K562 (cell line): ENCODE results near the gene ZFYVE28. TPM values are rescaled to one million over a fixed set of nuclear protein-coding genes. Genes with fewer than 3 reads are reported as not detected.
A peak's percentile ranks its signal among the peaks of the same experiment; 100 is the strongest.

Experiments
- ATF4 ChIP-seq: fragments of 450-650 bp; formaldehyde crosslinking; IDR thresholded peaks from 2 replicates; pipeline ENCODE4 v1.4.0; 2022; ENCODE audit warnings: mild to moderate bottlenecking, moderate library complexity
- ESRRB ChIP-seq: fragments of 250-450 bp; sonication (Bioruptor Pico); IDR thresholded peaks from 2 replicates; pipeline ENCODE4 v1.5.0; 2020; ENCODE audit warnings: mild to moderate bottlenecking, moderate library complexity, borderline replicate concordance
- EZH2 ChIP-seq: IDR thresholded peaks from 2 replicates; pipeline ENCODE4 v1.6.1; 2012; ENCODE audit warnings: low read depth, mild to moderate bottlenecking, inconsistent platforms, low read length, borderline replicate concordance
- L3MBTL2 ChIP-seq: fragments of 450-650 bp; IDR thresholded peaks from 2 replicates; pipeline ENCODE4 v1.6.1; 2016; ENCODE audit warnings: mild to moderate bottlenecking, moderate library complexity
- LCOR ChIP-seq: sonication (generic); formaldehyde crosslinking; IDR thresholded peaks from 2 replicates; pipeline ENCODE4 v1.8.0; 2022; ENCODE audit warnings: mild to moderate bottlenecking, missing genetic modification reagents
- NCOA4 ChIP-seq: fragments of 450-650 bp; IDR thresholded peaks from 2 replicates; pipeline ENCODE4 v1.6.1; 2018; ENCODE audit warnings: mild to moderate bottlenecking; ENCODE audit not compliant: partially characterized antibody
- NFXL1 ChIP-seq: fragments of 450-650 bp; formaldehyde crosslinking; IDR thresholded peaks from 2 replicates; pipeline ENCODE4 v1.4.0; 2021; ENCODE audit warnings: mild to moderate bottlenecking
- RBM15 ChIP-seq: fragments of 200-400 bp; formaldehyde crosslinking; IDR thresholded peaks from 2 replicates; pipeline ENCODE4 v1.6.1; 2018; ENCODE audit warnings: mild to moderate bottlenecking, low read length, moderate library complexity; ENCODE audit not compliant: insufficient read depth
- SUPT5H ChIP-seq: fragments of 450-650 bp; IDR thresholded peaks from 2 replicates; pipeline ENCODE4 v1.6.1; 2016
- TFAM ChIP-seq: fragments of 250-450 bp; sonication (Bioruptor Pico); conservative IDR thresholded peaks from 2 replicates; pipeline ENCODE4 v1.5.0; 2021; ENCODE audit warnings: mild to moderate bottlenecking, moderate library complexity
- ZEB2 ChIP-seq: fragments of 450-650 bp; IDR thresholded peaks from 2 replicates; pipeline ENCODE4 v1.6.1; 2016
- ZKSCAN1 ChIP-seq: fragments of 150-350 bp; IDR thresholded peaks from 2 replicates; pipeline ENCODE4 v1.6.1; 2016; ENCODE audit warnings: low read depth, low read length
- ZNF274 ChIP-seq: IDR thresholded peaks from 2 replicates; pipeline ENCODE4 v1.6.1; 2011; ENCODE audit warnings: low read depth, mild to moderate bottlenecking, low read length, moderate library complexity, borderline replicate concordance
- polyA plus RNA-seq, 8 experiments: library from polyadenylated mRNA; depleted of rRNA in 4 of 8; stranded (reverse) in 5 of 8; unstranded in 3 of 8; fragments of >200 nt; fragmentation: Nextera tagmentation in 2 of 8; fragmentation: Illumina TruSeq in 1 of 8; extraction: Ambion mirVana in 2 of 8; extraction: Trizol in 1 of 8; gene quantifications; 2 replicates each; pipeline versions ENCODE4 v1.2.1 to v1.2.3, GENCODE V29; 2011 to 2014; ENCODE audit warnings: inconsistent platforms in 1 of 8, missing spikeins in 1 of 8
- total RNA-seq, 7 experiments: library from RNA; depleted of rRNA in 6 of 7; stranded (reverse); fragments of >200 nt in 6 of 7; fragmentation: Illumina TruSeq in 2 of 7; extraction: Trizol in 2 of 7; gene quantifications; 2 replicates each; pipeline versions ENCODE4 v1.2.1 to v1.2.3, GENCODE V29; 2011 to 2021; ENCODE audit warnings: low replicate concordance in 1 of 7
- TF ChIP-seq, protein P1 (sequence below), 2 experiments: fragments of 450-650 bp; formaldehyde crosslinking in 1 of 2; IDR thresholded peaks; 2 replicates each; pipeline versions ENCODE4 v1.4.0 to v1.6.1; 2014 to 2020; ENCODE audit warnings: mild to moderate bottlenecking in 2 of 2, borderline replicate concordance in 1 of 2, low read depth in 1 of 2
- TF ChIP-seq, protein P2 (sequence below): fragments of 450-650 bp; IDR thresholded peaks from 2 replicates; pipeline ENCODE4 v1.6.1; 2014; ENCODE audit warnings: low read depth, mild to moderate bottlenecking, moderate library complexity, borderline replicate concordance
- TF ChIP-seq, protein P3 (sequence below): sonication (generic); formaldehyde crosslinking; IDR thresholded peaks from 2 replicates; pipeline ENCODE4 v1.5.0; 2020; ENCODE audit warnings: missing genetic modification reagents
- TF ChIP-seq, protein P4 (sequence below): sonication (generic); formaldehyde crosslinking; IDR thresholded peaks from 2 replicates; pipeline ENCODE4 v1.8.0; 2022; ENCODE audit warnings: mild to moderate bottlenecking, missing genetic modification reagents

Gene ZFYVE28
- total and polyA plus RNA-seq, 9 of the 15 experiments (the other 6 are each of a cell fraction or from before 2014, with no cell fraction given) = 1.3 to 24.8 (median 8.9) TPM

DNA sequence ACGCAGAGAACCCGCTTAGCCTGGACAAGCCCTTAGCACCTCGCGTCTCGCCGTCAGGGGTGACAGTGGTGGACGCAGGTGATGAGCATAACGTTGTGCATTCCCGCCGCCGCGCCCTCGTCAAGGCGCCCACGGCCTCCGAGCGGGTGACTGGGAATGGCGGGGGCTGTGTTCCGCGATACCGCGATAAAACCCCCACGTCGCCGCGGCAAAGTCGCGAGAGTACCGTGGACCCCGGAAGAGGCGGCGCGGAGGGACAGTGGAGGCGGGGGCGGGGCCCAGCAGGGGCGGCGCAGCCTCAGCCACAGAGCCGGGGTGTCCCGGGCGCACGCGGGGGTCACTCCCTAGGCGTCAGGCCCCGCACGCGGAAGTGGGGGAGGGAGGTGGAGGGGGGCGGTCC is 53.8 kb downstream of the ZFYVE28 start (continued):
- TF ChIP-seq, protein P1, sequence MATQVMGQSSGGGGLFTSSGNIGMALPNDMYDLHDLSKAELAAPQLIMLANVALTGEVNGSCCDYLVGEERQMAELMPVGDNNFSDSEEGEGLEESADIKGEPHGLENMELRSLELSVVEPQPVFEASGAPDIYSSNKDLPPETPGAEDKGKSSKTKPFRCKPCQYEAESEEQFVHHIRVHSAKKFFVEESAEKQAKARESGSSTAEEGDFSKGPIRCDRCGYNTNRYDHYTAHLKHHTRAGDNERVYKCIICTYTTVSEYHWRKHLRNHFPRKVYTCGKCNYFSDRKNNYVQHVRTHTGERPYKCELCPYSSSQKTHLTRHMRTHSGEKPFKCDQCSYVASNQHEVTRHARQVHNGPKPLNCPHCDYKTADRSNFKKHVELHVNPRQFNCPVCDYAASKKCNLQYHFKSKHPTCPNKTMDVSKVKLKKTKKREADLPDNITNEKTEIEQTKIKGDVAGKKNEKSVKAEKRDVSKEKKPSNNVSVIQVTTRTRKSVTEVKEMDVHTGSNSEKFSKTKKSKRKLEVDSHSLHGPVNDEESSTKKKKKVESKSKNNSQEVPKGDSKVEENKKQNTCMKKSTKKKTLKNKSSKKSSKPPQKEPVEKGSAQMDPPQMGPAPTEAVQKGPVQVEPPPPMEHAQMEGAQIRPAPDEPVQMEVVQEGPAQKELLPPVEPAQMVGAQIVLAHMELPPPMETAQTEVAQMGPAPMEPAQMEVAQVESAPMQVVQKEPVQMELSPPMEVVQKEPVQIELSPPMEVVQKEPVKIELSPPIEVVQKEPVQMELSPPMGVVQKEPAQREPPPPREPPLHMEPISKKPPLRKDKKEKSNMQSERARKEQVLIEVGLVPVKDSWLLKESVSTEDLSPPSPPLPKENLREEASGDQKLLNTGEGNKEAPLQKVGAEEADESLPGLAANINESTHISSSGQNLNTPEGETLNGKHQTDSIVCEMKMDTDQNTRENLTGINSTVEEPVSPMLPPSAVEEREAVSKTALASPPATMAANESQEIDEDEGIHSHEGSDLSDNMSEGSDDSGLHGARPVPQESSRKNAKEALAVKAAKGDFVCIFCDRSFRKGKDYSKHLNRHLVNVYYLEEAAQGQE (IDR thresholded peaks at IDR 0.05; ENCODE audit: borderline replicate concordance) = no peak
- TF ChIP-seq, protein P1 (CRISPR knock-in tag; IDR thresholded peaks at IDR 0.05; ENCODE audit: low read depth) = no peak
- TF ChIP-seq, protein P2, sequence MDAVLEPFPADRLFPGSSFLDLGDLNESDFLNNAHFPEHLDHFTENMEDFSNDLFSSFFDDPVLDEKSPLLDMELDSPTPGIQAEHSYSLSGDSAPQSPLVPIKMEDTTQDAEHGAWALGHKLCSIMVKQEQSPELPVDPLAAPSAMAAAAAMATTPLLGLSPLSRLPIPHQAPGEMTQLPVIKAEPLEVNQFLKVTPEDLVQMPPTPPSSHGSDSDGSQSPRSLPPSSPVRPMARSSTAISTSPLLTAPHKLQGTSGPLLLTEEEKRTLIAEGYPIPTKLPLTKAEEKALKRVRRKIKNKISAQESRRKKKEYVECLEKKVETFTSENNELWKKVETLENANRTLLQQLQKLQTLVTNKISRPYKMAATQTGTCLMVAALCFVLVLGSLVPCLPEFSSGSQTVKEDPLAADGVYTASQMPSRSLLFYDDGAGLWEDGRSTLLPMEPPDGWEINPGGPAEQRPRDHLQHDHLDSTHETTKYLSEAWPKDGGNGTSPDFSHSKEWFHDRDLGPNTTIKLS = peak; percentile 37; the same call in 1 of the 2 replicates
- TF ChIP-seq L3MBTL2 (peak; percentile 78), LCOR (CRISPR knock-in tag) (peak; percentile 46; the same call in 1 of the 2 replicates), ATF4 (CRISPR knock-in tag) (no peak), ZEB2 (no peak), RBM15 (no peak), ESRRB (CRISPR knock-in tag) (no peak), EZH2 (no peak), ZNF274 (no peak), NCOA4 (no peak), SUPT5H (peak; percentile 55; the same call in 1 of the 2 replicates), NFXL1 (no peak), ZKSCAN1 (peak; percentile 35; the same call in 1 of the 2 replicates), TFAM (no peak)
- TF ChIP-seq, protein P3, sequence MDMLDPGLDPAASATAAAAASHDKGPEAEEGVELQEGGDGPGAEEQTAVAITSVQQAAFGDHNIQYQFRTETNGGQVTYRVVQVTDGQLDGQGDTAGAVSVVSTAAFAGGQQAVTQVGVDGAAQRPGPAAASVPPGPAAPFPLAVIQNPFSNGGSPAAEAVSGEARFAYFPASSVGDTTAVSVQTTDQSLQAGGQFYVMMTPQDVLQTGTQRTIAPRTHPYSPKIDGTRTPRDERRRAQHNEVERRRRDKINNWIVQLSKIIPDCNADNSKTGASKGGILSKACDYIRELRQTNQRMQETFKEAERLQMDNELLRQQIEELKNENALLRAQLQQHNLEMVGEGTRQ (CRISPR knock-in tag) = no peak
- TF ChIP-seq, protein P4, sequence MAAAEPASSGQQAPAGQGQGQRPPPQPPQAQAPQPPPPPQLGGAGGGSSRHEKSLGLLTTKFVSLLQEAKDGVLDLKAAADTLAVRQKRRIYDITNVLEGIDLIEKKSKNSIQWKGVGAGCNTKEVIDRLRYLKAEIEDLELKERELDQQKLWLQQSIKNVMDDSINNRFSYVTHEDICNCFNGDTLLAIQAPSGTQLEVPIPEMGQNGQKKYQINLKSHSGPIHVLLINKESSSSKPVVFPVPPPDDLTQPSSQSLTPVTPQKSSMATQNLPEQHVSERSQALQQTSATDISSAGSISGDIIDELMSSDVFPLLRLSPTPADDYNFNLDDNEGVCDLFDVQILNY (CRISPR knock-in tag) = no peak
